WTC11 (cell line): Measurements from ENCODE around the gene SPSB4. TPM values are rescaled to one million over a fixed set of nuclear protein-coding genes. Genes with fewer than 3 reads are reported as not detected.

Source experiments
- ATAC-seq: fragments of 200-7000 bp; cut with Tn5 transposase; 2 replicates; pipeline ENCODE4 v1.10.0; 2021; ENCODE audit warnings: mild to moderate bottlenecking, moderate library complexity
- CTCF ChIA-PET: fragments of 300-600 bp; sonication (Branson Sonifier 250); formaldehyde crosslinking; loops from one replicate; lab custom pipeline; 2021; ENCODE audit warnings: antibody characterized with exemption; lab: Charles Lee
- POLR2A ChIA-PET: fragments of 350-600 bp; sonication (Branson Sonifier 250); formaldehyde crosslinking; loops from one replicate; lab custom pipeline; 2021; ENCODE audit warnings: antibody characterized with exemption; lab: Charles Lee
- DNase-seq: peaks from one replicate; pipeline ENCODE4 v3.0.0; 2021; ENCODE audit warnings: low spot score
- H3K27ac Mint-ChIP-seq: 2 replicates; pipeline ENCODE4 v1.8.0; 2021; ENCODE audit warnings: mixed read lengths
- H3K27me3 Mint-ChIP-seq: 2 replicates; pipeline ENCODE4 v1.8.0; 2021; ENCODE audit warnings: low read depth, mild to moderate bottlenecking, moderate library complexity, mixed read lengths
- H3K36me3 Mint-ChIP-seq: 2 replicates; pipeline ENCODE4 v1.8.0; 2021; ENCODE audit warnings: mixed read lengths
- H3K4me1 Mint-ChIP-seq: 2 replicates; pipeline ENCODE4 v1.8.0; 2022; ENCODE audit warnings: mixed read lengths
- H3K4me3 Mint-ChIP-seq: 2 replicates; pipeline ENCODE4 v1.8.0; 2021; ENCODE audit warnings: mild to moderate bottlenecking, moderate library complexity, mixed read lengths
- H3K9me3 Mint-ChIP-seq: 2 replicates; pipeline ENCODE4 v1.8.0; 2021; ENCODE audit warnings: mixed read lengths
- ATF3 ChIP-seq: sonication (generic); formaldehyde crosslinking; conservative IDR thresholded peaks from 2 replicates; pipeline ENCODE4 v1.8.1; 2022; ENCODE audit warnings: mild to moderate bottlenecking, missing genetic modification reagents
- E2F4 ChIP-seq: sonication (generic); formaldehyde crosslinking; IDR thresholded peaks from 2 replicates; pipeline ENCODE4 v1.8.1; 2022; ENCODE audit warnings: low read depth, mild to moderate bottlenecking, moderate library complexity, missing genetic modification reagents, borderline replicate concordance
- E2F5 ChIP-seq: sonication (generic); formaldehyde crosslinking; IDR thresholded peaks from 2 replicates; pipeline ENCODE4 v1.8.1; 2022; ENCODE audit warnings: mild to moderate bottlenecking, moderate library complexity, missing genetic modification reagents
- IRF1 ChIP-seq: sonication (generic); formaldehyde crosslinking; IDR thresholded peaks from 2 replicates; pipeline ENCODE4 v1.8.0; 2023; ENCODE audit warnings: missing genetic modification reagents
- MXD4 ChIP-seq: fragments of 250-450 bp; sonication (Bioruptor Pico); IDR thresholded peaks from 2 replicates; pipeline ENCODE4 v1.8.0; 2021; ENCODE audit warnings: mild to moderate bottlenecking, moderate library complexity, borderline replicate concordance
- NFE2L1 ChIP-seq: sonication (generic); formaldehyde crosslinking; IDR thresholded peaks from 2 replicates; pipeline ENCODE4 v1.8.1; 2023; ENCODE audit warnings: missing genetic modification reagents
- PREB ChIP-seq: sonication (generic); formaldehyde crosslinking; IDR thresholded peaks from 2 replicates; pipeline ENCODE4 v1.8.1; 2022; ENCODE audit warnings: mild to moderate bottlenecking, missing genetic modification reagents, moderate library complexity, borderline replicate concordance
- SMAD4 ChIP-seq: sonication (generic); formaldehyde crosslinking; IDR thresholded peaks from 2 replicates; pipeline ENCODE4 v1.8.0; 2022; ENCODE audit warnings: mild to moderate bottlenecking, missing genetic modification reagents
- SP1 ChIP-seq: sonication (generic); formaldehyde crosslinking; conservative IDR thresholded peaks from 2 replicates; pipeline ENCODE4 v1.8.1; 2022; ENCODE audit warnings: missing genetic modification reagents
- TCF7 ChIP-seq: sonication (generic); formaldehyde crosslinking; IDR thresholded peaks from 2 replicates; pipeline ENCODE4 v1.8.0; 2022; ENCODE audit warnings: mild to moderate bottlenecking, low read depth, missing genetic modification reagents, moderate library complexity
- TEAD4 ChIP-seq: sonication (generic); formaldehyde crosslinking; IDR thresholded peaks from 2 replicates; pipeline ENCODE4 v1.8.0; 2022; ENCODE audit warnings: mild to moderate bottlenecking, missing genetic modification reagents
- ZMAT4 ChIP-seq: fragments of 250-450 bp; sonication (Bioruptor Pico); IDR thresholded peaks from 2 replicates; pipeline ENCODE4 v1.9.0; 2021; ENCODE audit warnings: mild to moderate bottlenecking
- ZNF219 ChIP-seq: sonication (generic); formaldehyde crosslinking; IDR thresholded peaks from 2 replicates; pipeline ENCODE4 v1.8.0; 2023; ENCODE audit warnings: missing genetic modification reagents, mild to moderate bottlenecking, borderline replicate concordance
- total RNA-seq: library from RNA; stranded (reverse); gene quantifications from 3 replicates; pipeline ENCODE4 v1.2.3, GENCODE V29; 2021

SPSB4 gene
- total RNA-seq, 1 experiment from 2014 or later, result 19.7 TPM

GRCh38 chr3:141081141-141081795, 30.1 kb downstream of the SPSB4 start (continued):
- TF ChIP-seq NFE2L1 (CRISPR knock-in tag), result no peak
- TF ChIP-seq ATF3 (CRISPR knock-in tag), result no peak
- no peak for TF ChIP-seq ZNF219 (CRISPR knock-in tag)
- no peak for TF ChIP-seq ZMAT4 (CRISPR knock-in tag)
- no peak for TF ChIP-seq PREB (CRISPR knock-in tag)
- TF ChIP-seq SMAD4 (CRISPR knock-in tag), result no peak
- TF ChIP-seq SP1 (CRISPR knock-in tag), result peak; percentile 54

- no peak overlapping the region for H3K4me3 Mint-ChIP-seq
- H3K4me1 Mint-ChIP-seq, result peaks cover 97% of the 10 kb centered on the region
- ChIA-PET POLR2A (no interaction called here), CTCF (interaction anchor here (1.1 to 2.4 kb wide), 3 partner anchors 24 to 32 kb away, joined by 6 to 16 read pairs (median 9); partner anchors contain the start of gene SPSB4)
- no peaks in the 10 kb centered on the region for H3K27me3 Mint-ChIP-seq
- no peaks in the 10 kb centered on the region for H3K9me3 Mint-ChIP-seq
- TF ChIP-seq MXD4 (CRISPR knock-in tag) (no peak), TCF7 (CRISPR knock-in tag) (no peak)
- H3K36me3 Mint-ChIP-seq, result no peaks in the 10 kb centered on the region
- ATAC-seq (no peak), DNase-seq (no peak)
- peak overlapping the region; percentile 45; the same call in 1 of the 2 replicates for H3K27ac Mint-ChIP-seq
Observed at GRCh38 chr3:141082064-141082463, 30.9 kb downstream of the SPSB4 start.

- no peaks in the 10 kb centered on the region for H3K9me3 Mint-ChIP-seq
- TF ChIP-seq TEAD4, result no peak
- TF ChIP-seq E2F4, result no peak
- no peak for TF ChIP-seq IRF1 (CRISPR knock-in tag)
- TF ChIP-seq E2F5 (CRISPR knock-in tag), result no peak
- TF ChIP-seq, all 79 proteins: peak for 0
- DNase-seq (no peak), ATAC-seq (no peak)
- no peak overlapping the region for H3K4me3 Mint-ChIP-seq
- peaks cover 91% of the 10 kb centered on the region for H3K4me1 Mint-ChIP-seq
- no peaks in the 10 kb centered on the region for H3K36me3 Mint-ChIP-seq
- ChIA-PET CTCF (interaction anchor here (0.9 to 2.9 kb wide), 5 partner anchors 8 to 228 kb away, joined by 3 to 14 read pairs (median 8); partner anchors contain the start of gene SPSB4), POLR2A (no interaction called here)
- no peaks in the 10 kb centered on the region for H3K27me3 Mint-ChIP-seq
- H3K27ac Mint-ChIP-seq, result peak overlapping the region; percentile 54; the same call in 1 of the 2 replicates
Observed at GRCh38 chr3:141083226-141083625, 32.1 kb downstream of the SPSB4 start.
